Hematopoietic multipotent progenitor cell treated with erythropoietin and hydrocortisone succinate and interleukin-3 and kit ligand, for 15 days (in vitro differentiated cells): ENCODE results near the gene EYA2.

Experiments
- DNase-seq: peaks from one replicate; pipeline ENCODE4 v3.0.0-alpha.2; 2015; ENCODE audit warnings: low spot score

The EYA2 gene

GRCh38 chr20:46933150-46933549 is 38.5 kb downstream of the EYA2 start:
- DNase-seq = no peak

GRCh38 chr20:46934746-46935287 is 40.2 kb downstream of the EYA2 start:
- DNase-seq = no peak

GRCh38 chr20:46935394-46936017 is 40.9 kb downstream of the EYA2 start:
- no peak for DNase-seq

GRCh38 chr20:46936415-46937156 is 41.9 kb downstream of the EYA2 start:
- DNase-seq = no peak

- DNase-seq = no peak
These were observed 42.5 kb downstream of the EYA2 start for GRCh38 chr20:46937157-46937523.

- DNase-seq = no peak
These were observed 43.0 kb downstream of the EYA2 start for GRCh38 chr20:46937533-46938226.

- DNase-seq = no peak
These were observed 43.8 kb downstream of the EYA2 start for GRCh38 chr20:46938434-46938833.

GRCh38 chr20:46939031-46939965 is 44.7 kb downstream of the EYA2 start:
- peak; percentile 11 for DNase-seq

- DNase-seq = no peak
These were observed 46.0 kb downstream of the EYA2 start for GRCh38 chr20:46940616-46941015.

GRCh38 chr20:46941404-46941803 is 46.8 kb downstream of the EYA2 start:
- DNase-seq = no peak

GRCh38 chr20:46943861-46944591 is 49.4 kb downstream of the EYA2 start:
- no peak for DNase-seq

- no peak for DNase-seq
These were observed 50.8 kb downstream of the EYA2 start for GRCh38 chr20:46945465-46945864.

GRCh38 chr20:46946181-46946624 is 51.6 kb downstream of the EYA2 start:
- DNase-seq = no peak

GRCh38 chr20:46946796-46947195 is 52.2 kb downstream of the EYA2 start:
- DNase-seq = no peak

GRCh38 chr20:46948081-46948480 is 53.4 kb downstream of the EYA2 start:
- DNase-seq = no peak

GRCh38 chr20:46951405-46951804 is 56.8 kb downstream of the EYA2 start:
- no peak for DNase-seq

GRCh38 chr20:46951840-46952497 is 57.3 kb downstream of the EYA2 start:
- DNase-seq = no peak

GRCh38 chr20:46953596-46953995 is 59.0 kb downstream of the EYA2 start:
- DNase-seq = no peak

- DNase-seq = no peak
These were observed 59.9 kb downstream of the EYA2 start for GRCh38 chr20:46954490-46955038.
